ENCODE data around the gene SCOC. TPM values are rescaled to one million over a fixed set of nuclear protein-coding genes. Genes with fewer than 3 reads are reported as not detected.

Gene SCOC
- total RNA-seq, 4 donors from 2014 or later: 39.8 to 64.4 (median 55.0) TPM

DNA sequence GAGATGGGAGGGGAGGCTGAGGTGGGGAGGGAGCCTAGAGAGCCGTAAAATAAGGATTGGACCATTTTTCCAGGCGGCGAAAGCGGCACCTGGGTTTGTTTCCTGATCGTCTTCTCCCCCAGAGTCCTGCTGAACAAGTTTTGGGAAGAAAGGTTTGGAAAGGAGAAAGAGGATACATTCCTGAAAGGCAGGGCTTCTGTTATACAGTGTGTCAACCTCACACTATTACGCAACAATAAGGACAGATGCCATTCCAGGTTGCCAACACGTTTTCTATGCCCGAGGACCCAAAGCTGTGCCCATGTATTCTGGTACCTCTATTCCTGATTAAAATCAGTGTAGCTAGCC, 658 bp downstream of the SCOC start:
- H3K4me3 ChIP-seq: peak overlapping the region; percentile 82 to 97 (median 86)
- whole genome bisulfite sequencing: 2% methylated on average over 8 of the region's 8 CpGs
- H3K27ac ChIP-seq (replicated peaks in 1 of 4): peak overlapping the region; percentile 91 to 98 (median 95)
- TF ChIP-seq POLR2A (IDR thresholded peaks at IDR 0.05; ENCODE audit: low read depth): no peak
- no peak for TF ChIP-seq POLR2AphosphoS5 (IDR thresholded peaks at IDR 0.05)
- no peak for TF ChIP-seq EP300 (IDR thresholded peaks at IDR 0.05)
- TF ChIP-seq, protein P1, sequence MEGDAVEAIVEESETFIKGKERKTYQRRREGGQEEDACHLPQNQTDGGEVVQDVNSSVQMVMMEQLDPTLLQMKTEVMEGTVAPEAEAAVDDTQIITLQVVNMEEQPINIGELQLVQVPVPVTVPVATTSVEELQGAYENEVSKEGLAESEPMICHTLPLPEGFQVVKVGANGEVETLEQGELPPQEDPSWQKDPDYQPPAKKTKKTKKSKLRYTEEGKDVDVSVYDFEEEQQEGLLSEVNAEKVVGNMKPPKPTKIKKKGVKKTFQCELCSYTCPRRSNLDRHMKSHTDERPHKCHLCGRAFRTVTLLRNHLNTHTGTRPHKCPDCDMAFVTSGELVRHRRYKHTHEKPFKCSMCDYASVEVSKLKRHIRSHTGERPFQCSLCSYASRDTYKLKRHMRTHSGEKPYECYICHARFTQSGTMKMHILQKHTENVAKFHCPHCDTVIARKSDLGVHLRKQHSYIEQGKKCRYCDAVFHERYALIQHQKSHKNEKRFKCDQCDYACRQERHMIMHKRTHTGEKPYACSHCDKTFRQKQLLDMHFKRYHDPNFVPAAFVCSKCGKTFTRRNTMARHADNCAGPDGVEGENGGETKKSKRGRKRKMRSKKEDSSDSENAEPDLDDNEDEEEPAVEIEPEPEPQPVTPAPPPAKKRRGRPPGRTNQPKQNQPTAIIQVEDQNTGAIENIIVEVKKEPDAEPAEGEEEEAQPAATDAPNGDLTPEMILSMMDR (IDR thresholded peaks at IDR 0.05): no peak
- intact Hi-C loops (cut with DNase I): loop anchor here (5.0 to 10.0 kb wide), 2 partner anchors 153 to 761 kb away; partner anchors contain the start of gene RNF150
- no peaks in the 10 kb centered on the region for H3K27me3 ChIP-seq
- H3K9me3 ChIP-seq: no peaks in the 10 kb centered on the region
- no peak for DNase-seq (ENCODE audit: extremely low spot score)
- no peaks in the 10 kb centered on the region for H3K36me3 ChIP-seq
- peaks cover 18 to 48% (median 45%) of the 10 kb centered on the region in 4 donors for H3K4me1 ChIP-seq

DNA sequence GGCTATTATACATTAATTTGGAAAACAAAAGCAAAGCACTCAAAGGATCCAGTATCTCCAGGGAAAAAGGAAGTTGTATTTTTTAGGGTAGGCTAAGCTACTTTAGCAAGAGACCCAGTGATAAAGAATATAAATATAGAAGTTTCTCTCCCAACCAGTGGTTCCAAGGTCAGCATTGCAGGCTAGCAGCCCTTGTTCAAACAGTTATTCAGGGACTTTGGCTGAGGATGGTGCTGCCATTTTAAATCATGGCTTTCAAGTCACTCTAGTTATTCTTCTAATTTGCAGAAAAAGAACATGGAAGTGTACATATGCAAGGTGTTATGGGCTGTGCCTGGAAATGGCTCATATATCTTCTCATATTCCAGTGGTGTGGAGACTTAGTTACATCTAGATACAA, 9.3 kb downstream of the SCOC start:
- TF ChIP-seq POLR2A (IDR thresholded peaks at IDR 0.05; ENCODE audit: low read depth) (no peak), EP300 (IDR thresholded peaks at IDR 0.05) (no peak), POLR2AphosphoS5 (IDR thresholded peaks at IDR 0.05) (no peak)
- TF ChIP-seq, protein P1 (IDR thresholded peaks at IDR 0.05): no peak
- no peak for DNase-seq (ENCODE audit: extremely low spot score)
- peaks cover 0 to 3% (median 1%) of the 10 kb centered on the region in 4 donors for H3K4me1 ChIP-seq
- H3K36me3 ChIP-seq: peaks cover 0 to 27% (median 0%) of the 10 kb centered on the region in 4 donors
- H3K9me3 ChIP-seq: no peaks in the 10 kb centered on the region
- H3K4me3 ChIP-seq: no peak overlapping the region
- no peak overlapping the region for H3K27ac ChIP-seq (replicated peaks in 1 of 4)
- no peaks in the 10 kb centered on the region for H3K27me3 ChIP-seq
- intact Hi-C loops (cut with DNase I): no loop called here

DNA sequence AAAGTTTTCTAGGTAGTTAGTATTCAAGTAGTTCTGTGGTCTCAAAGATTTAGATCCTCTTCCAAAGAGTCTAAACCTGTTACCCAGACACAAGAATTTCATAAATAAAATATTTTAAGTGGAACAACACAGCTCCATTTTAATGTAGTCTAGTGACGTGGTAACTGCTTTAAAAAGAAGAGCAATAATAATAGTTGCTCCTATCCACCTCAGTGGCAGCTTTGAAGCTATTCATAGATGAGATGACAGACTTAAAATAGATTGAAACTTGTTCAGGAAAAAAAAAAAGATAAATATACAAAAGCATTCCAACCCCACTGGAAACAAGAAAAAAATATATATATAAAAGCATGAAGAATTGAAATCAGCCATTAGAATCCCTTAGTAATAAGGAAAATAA, 14.6 kb downstream of the SCOC start:
- 78% methylated on average over 1 of the region's 1 CpG for WGBS
- H3K9me3 ChIP-seq: no peaks in the 10 kb centered on the region
- no peak for TF ChIP-seq POLR2AphosphoS5 (IDR thresholded peaks at IDR 0.05)
- intact Hi-C loops (cut with DNase I): no loop called here
- no peaks in the 10 kb centered on the region for H3K27me3 ChIP-seq
- peaks cover 0 to 8% (median 0%) of the 10 kb centered on the region in 4 donors for H3K36me3 ChIP-seq
- DNase-seq (ENCODE audit: extremely low spot score): no peak
- no peak overlapping the region for H3K4me3 ChIP-seq
- H3K27ac ChIP-seq (replicated peaks in 1 of 4): no peak overlapping the region
- H3K4me1 ChIP-seq: no peaks in the 10 kb centered on the region

DNA sequence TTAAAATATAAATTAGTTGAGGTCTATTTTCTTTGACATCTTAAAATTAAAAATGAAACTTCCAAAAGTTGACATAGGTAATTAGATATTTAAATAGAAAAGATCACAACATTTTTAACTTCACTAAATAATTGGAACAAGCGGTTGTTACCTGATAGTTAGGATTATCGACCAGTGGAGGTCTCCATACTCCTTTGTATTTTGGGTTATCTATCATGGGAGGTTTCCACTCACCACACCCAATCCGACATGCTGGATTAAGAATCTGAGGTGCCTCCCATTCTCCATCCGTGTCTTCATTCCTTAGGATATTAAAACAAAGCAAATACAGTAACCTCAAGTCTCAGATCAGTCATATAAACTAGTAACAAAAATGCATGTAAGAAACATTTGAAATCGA, 22.2 kb downstream of the SCOC start:
- Histone ChIP-seq H3K9me3 (no peaks in the 10 kb centered on the region), H3K4me1 (no peaks in the 10 kb centered on the region), H3K4me3 (no peak overlapping the region), H3K36me3 (peaks cover 0 to 9% (median 0%) of the 10 kb centered on the region in 4 donors), H3K27ac (replicated peaks in 1 of 4) (no peak overlapping the region), H3K27me3 (no peaks in the 10 kb centered on the region)
- no peak for DNase-seq (ENCODE audit: extremely low spot score)
- intact Hi-C loops (cut with DNase I): no loop called here
- no peak for TF ChIP-seq EP300 (IDR thresholded peaks at IDR 0.05)
- 78% methylated on average over 5 of the region's 5 CpGs for WGBS

DNA sequence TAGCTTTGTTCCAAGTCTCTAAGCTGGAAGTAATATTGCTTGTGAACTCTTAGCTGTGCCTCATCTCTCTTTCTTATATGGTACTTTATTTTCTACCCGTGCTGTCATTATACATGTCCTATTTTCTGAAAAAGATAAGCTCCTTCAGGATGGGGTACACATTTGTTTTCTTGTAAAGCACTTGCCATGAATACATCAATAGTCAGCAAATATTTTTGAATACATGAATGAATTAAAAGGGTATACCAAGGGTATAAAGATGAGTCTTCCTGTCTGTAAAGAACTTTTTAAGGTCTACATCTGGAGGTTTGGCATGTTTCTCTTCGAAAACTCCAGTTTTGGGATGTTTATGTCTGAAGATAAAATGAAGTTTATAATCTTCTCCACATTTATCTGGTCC, 26.7 kb downstream of the SCOC start:
- TF ChIP-seq, protein P1 (IDR thresholded peaks at IDR 0.05): no peak
- no peak for TF ChIP-seq POLR2AphosphoS5 (IDR thresholded peaks at IDR 0.05)
- TF ChIP-seq EP300 (IDR thresholded peaks at IDR 0.05): no peak
- intact Hi-C loops (cut with DNase I): no loop called here
- no peaks in the 10 kb centered on the region for H3K27me3 ChIP-seq
- 85% methylated on average over 2 of the region's 2 CpGs for WGBS
- H3K27ac ChIP-seq (replicated peaks in 1 of 4): no peak overlapping the region
- no peak overlapping the region for H3K4me3 ChIP-seq
- no peaks in the 10 kb centered on the region for H3K4me1 ChIP-seq
- no peaks in the 10 kb centered on the region for H3K9me3 ChIP-seq
- DNase-seq (ENCODE audit: extremely low spot score): no peak
- H3K36me3 ChIP-seq: peaks cover 0 to 5% (median 0%) of the 10 kb centered on the region in 4 donors

DNA sequence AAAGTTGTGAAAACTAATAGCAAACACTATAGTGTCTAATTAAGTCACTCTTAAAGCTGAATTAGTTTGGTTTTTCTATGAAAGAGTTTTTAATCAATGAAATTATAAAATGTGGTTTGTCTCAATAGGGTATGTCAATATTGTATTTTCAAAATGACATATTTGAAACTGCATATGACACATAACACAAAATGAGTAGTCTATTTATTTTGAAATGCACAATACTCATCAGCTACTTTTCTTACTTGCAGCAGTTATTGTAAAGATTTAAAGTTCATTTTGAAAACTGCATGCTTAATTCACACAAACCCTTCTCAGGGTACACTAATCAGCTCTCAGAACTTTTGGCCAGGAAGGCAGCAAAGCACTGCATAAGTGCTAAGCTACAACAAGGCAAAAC, 32.8 kb downstream of the SCOC start:
- H3K9me3 ChIP-seq: no peaks in the 10 kb centered on the region
- no peak for DNase-seq (ENCODE audit: extremely low spot score)
- TF ChIP-seq POLR2A (IDR thresholded peaks at IDR 0.05; ENCODE audit: low read depth) (no peak), EP300 (IDR thresholded peaks at IDR 0.05) (no peak), POLR2AphosphoS5 (IDR thresholded peaks at IDR 0.05) (no peak)
- TF ChIP-seq, protein P1 (IDR thresholded peaks at IDR 0.05): no peak
- no peaks in the 10 kb centered on the region for H3K27me3 ChIP-seq
- intact Hi-C loops (cut with DNase I): no loop called here
- H3K27ac ChIP-seq (replicated peaks in 1 of 4): no peak overlapping the region
- H3K4me1 ChIP-seq: no peaks in the 10 kb centered on the region
- no peaks in the 10 kb centered on the region for H3K36me3 ChIP-seq
- H3K4me3 ChIP-seq: no peak overlapping the region
